GM12872 (cell line): ENCODE measurements around the gene PAPSS1.

Experiments
- CTCF ChIP-seq: IDR thresholded peaks from 3 replicates; pipeline ENCODE4 v1.5.1; 2011; ENCODE audit warnings: low read depth, mild to moderate bottlenecking, low read length, moderate library complexity; ENCODE audit not compliant: insufficient read depth

Gene PAPSS1

GRCh38 chr4:107747748-107748486 lies 27.9 kb upstream of the PAPSS1 start:
- TF ChIP-seq CTCF = no peak

- TF ChIP-seq CTCF = no peak
Measured at GRCh38 chr4:107746161-107746560, 26.1 kb upstream of the PAPSS1 start.

GRCh38 chr4:107744532-107744931 lies 24.5 kb upstream of the PAPSS1 start:
- TF ChIP-seq CTCF = no peak

- TF ChIP-seq CTCF = no peak
Measured at GRCh38 chr4:107743532-107743931, 23.5 kb upstream of the PAPSS1 start.

GRCh38 chr4:107742791-107743190 lies 22.8 kb upstream of the PAPSS1 start:
- no peak for TF ChIP-seq CTCF

GRCh38 chr4:107742196-107742595 lies 22.2 kb upstream of the PAPSS1 start:
- no peak for TF ChIP-seq CTCF

GRCh38 chr4:107740950-107741701 lies 21.1 kb upstream of the PAPSS1 start:
- TF ChIP-seq CTCF = no peak
